Lung (tissue), 12 donors: ENCODE data around the gene BTBD8. TPM values are rescaled to one million over a fixed set of nuclear protein-coding genes. Genes with fewer than 3 reads are reported as not detected.

ENCODE experiments used
- ATAC-seq: fragments of 200-7000 bp; cut with Tn5 transposase; one replicate; pipeline ENCODE4 v1.9.1; 2020; ENCODE audit warnings: moderate number of reproducible peaks; ENCODE audit not compliant: insufficient read depth, low FRiP score
- DNase-seq, 3 donors: peaks; one replicate each; pipeline ENCODE4 v3.0.0-alpha.2; 2013 to 2017
- H3K27ac ChIP-seq, 2 donors: one replicate each; pipeline ENCODE4 v1.5.1; 2013; ENCODE audit warnings: mild to moderate bottlenecking in 2 of 2, moderate library complexity in 2 of 2, control low read depth in 1 of 2, inconsistent platforms in 1 of 2, low read depth in 1 of 2, low read length in 1 of 2
- H3K27me3 ChIP-seq, 3 donors: one replicate each; pipeline ENCODE4 v1.5.1; 2013; ENCODE audit warnings: low read length in 2 of 3; ENCODE audit not compliant: control insufficient read depth in 3 of 3, insufficient read depth in 3 of 3
- H3K36me3 ChIP-seq, 4 donors: one replicate each; pipeline ENCODE4 v1.5.1; 2013; ENCODE audit warnings: low read length in 4 of 4, mild to moderate bottlenecking in 1 of 4, moderate library complexity in 1 of 4; ENCODE audit not compliant: control insufficient read depth in 4 of 4, insufficient read depth in 4 of 4
- H3K4me1 ChIP-seq, 5 donors: one replicate each; pipeline ENCODE4 v1.5.1; 2013; ENCODE audit warnings: low read length in 5 of 5, mild to moderate bottlenecking in 2 of 5, moderate library complexity in 1 of 5; ENCODE audit not compliant: control insufficient read depth in 5 of 5, insufficient read depth in 5 of 5
- H3K4me3 ChIP-seq: one replicate; pipeline ENCODE4 v1.5.1; 2013; ENCODE audit warnings: mild to moderate bottlenecking, control low read depth, moderate library complexity
- H3K9ac ChIP-seq, 2 donors: one replicate each; pipeline ENCODE4 v1.5.1; 2013; ENCODE audit warnings: low read length in 2 of 2, control low read depth in 1 of 2; ENCODE audit not compliant: insufficient read depth in 1 of 2
- H3K9me3 ChIP-seq, 4 donors: one replicate each; pipeline ENCODE4 v1.5.1; 2013; ENCODE audit warnings: low read length in 3 of 4, mild to moderate bottlenecking in 1 of 4, moderate library complexity in 1 of 4; ENCODE audit not compliant: control insufficient read depth in 4 of 4, insufficient read depth in 3 of 4
- WGBS, 2 donors: extraction: QIAGEN DNeasy Blood & Tissue Kit; methylation state at CpG; one replicate each; pipeline ENCODE4 v1.1.7; 2013; 5-methylcytosine and 5-hydroxymethylcytosine counted together
- polyA plus RNA-seq, 2 donors: library from polyadenylated mRNA; stranded (reverse); fragments of 200-250 nt; gene quantifications; one replicate each; pipeline ENCODE4 v1.2.1, GENCODE V29; 2013
- total RNA-seq, 2 donors: library from RNA; depleted of rRNA in 1 of 2; stranded (reverse); fragments of >200 nt in 1 of 2; gene quantifications; one replicate each; pipeline ENCODE4 v1.2.1, GENCODE V29; 2014 to 2021
- TF ChIP-seq, protein P1 (sequence below): IDR thresholded peaks from 2 replicates; pipeline ENCODE4 v1.5.1; 2012; ENCODE audit warnings: mild to moderate bottlenecking; ENCODE audit errors: control extremely low read depth, extremely low read depth
- donor health status: control.
- donor health status: control.
- donor health status: Bipolar disorder and iron deficiency.
- donor health status: healthy.
- donor health status: DM: yes; HTN: yes; CAD: no.

Gene BTBD8
- total and polyA plus RNA-seq, 4 donors = 0.58 to 14.1 (median 2.1) TPM

DNA sequence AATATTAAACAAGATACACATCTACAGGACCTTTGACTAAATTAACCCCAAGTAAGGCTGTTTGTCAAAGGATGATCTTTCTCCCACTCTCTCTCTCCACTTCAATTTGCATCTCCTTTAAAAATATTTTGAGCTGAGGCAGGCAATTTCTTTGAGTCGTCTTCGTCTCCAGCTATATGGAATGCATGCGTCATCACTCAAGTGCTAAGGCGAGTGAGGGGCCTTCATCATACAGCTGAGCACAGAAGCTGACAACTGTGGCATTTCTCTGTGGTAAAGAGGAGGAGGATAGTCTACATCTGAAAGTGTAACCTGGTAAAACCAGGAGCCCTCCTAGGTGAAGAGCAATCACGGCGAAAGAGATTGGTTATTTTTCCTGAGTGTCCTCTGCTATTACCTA is 42.7 kb upstream of the BTBD8 start:
- TF ChIP-seq, protein P1, sequence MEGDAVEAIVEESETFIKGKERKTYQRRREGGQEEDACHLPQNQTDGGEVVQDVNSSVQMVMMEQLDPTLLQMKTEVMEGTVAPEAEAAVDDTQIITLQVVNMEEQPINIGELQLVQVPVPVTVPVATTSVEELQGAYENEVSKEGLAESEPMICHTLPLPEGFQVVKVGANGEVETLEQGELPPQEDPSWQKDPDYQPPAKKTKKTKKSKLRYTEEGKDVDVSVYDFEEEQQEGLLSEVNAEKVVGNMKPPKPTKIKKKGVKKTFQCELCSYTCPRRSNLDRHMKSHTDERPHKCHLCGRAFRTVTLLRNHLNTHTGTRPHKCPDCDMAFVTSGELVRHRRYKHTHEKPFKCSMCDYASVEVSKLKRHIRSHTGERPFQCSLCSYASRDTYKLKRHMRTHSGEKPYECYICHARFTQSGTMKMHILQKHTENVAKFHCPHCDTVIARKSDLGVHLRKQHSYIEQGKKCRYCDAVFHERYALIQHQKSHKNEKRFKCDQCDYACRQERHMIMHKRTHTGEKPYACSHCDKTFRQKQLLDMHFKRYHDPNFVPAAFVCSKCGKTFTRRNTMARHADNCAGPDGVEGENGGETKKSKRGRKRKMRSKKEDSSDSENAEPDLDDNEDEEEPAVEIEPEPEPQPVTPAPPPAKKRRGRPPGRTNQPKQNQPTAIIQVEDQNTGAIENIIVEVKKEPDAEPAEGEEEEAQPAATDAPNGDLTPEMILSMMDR = no peak
- H3K9me3 ChIP-seq = no peaks in the 10 kb centered on the region
- ATAC-seq (no peak), DNase-seq (peak; percentile 40 to 61 (median 51))
- no peaks in the 10 kb centered on the region for H3K27me3 ChIP-seq
- H3K4me3 ChIP-seq = no peak overlapping the region
- WGBS, 2 donors = 72 to 89% methylated on average over 6 of the region's 6 CpGs
- H3K36me3 ChIP-seq = no peaks in the 10 kb centered on the region
- H3K9ac ChIP-seq = no peak overlapping the region
- H3K4me1 ChIP-seq = peaks cover 0 to 8% (median 0%) of the 10 kb centered on the region in 5 donors
- H3K27ac ChIP-seq = no peak overlapping the region

DNA sequence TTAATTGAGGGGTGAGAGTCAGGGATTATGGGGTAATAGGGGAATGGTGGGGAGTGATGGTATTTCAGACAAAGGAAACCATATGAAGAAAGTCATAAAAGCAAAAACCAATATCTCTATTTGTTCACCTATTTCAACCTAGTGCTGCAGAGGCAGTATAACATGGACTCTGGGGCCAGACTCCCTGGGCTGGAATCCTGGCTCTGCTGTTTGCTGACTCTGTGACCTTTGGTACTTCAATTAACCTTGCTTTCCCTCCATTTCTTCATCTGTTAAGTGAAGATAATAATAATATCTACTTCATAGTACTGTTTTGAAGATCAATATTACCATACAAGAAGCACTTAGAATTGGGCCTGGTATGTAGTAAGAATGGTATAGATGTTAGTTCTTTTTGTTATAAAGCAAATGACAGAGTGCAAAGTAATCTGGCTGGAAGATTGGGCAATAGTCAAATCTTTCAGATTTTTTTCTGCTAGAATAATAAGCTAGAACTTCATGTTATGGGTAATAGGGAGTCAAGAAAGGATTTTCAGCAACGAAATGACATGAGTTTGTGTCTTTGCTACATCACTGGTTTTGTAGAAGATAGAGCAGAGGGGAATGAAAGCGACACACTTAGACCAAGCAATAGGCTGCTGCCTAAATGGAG is 41.3 kb upstream of the BTBD8 start:
- no peak overlapping the region for H3K4me3 ChIP-seq
- no peak overlapping the region for H3K9ac ChIP-seq
- DNase-seq = no peak
- H3K36me3 ChIP-seq = no peaks in the 10 kb centered on the region
- H3K27ac ChIP-seq = no peak overlapping the region
- WGBS, 2 donors = 90 to 94% methylated on average over 2 of the region's 2 CpGs
- TF ChIP-seq, protein P1 = no peak
- H3K4me1 ChIP-seq = peaks cover 0 to 8% (median 0%) of the 10 kb centered on the region in 5 donors
- H3K9me3 ChIP-seq = no peaks in the 10 kb centered on the region
- H3K27me3 ChIP-seq = no peaks in the 10 kb centered on the region
- no peak for ATAC-seq

DNA sequence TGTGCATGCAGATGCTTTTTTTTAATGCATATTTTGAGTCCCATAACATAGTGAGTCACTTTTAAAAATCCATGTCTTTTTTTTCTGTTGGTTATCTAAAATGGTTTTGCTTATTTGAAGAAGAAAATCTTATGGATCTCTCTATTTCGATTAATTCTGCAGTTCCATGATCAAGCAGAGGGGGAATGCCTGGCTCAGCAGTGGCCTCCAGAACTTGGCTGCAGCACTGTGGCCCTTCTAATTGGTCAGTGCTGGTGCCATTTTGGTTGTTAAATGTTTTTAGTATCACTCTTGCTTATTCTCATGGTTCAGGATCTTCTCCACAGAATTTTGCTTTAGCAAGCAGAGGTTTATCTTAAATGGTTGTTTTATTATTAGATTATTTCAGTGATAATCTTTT is 39.2 kb upstream of the BTBD8 start:
- H3K4me1 ChIP-seq = peaks cover 0 to 8% (median 0%) of the 10 kb centered on the region in 5 donors
- WGBS, 2 donors = 86 to 100% methylated on average over 1 of the region's 1 CpG
- no peak for ATAC-seq

More for the DNA sequence above, 39.2 kb upstream of the BTBD8 start:
- H3K9ac ChIP-seq = no peak overlapping the region
- H3K36me3 ChIP-seq = no peaks in the 10 kb centered on the region
- no peak for DNase-seq
- no peak overlapping the region for H3K27ac ChIP-seq
- no peak overlapping the region for H3K4me3 ChIP-seq
- no peaks in the 10 kb centered on the region for H3K27me3 ChIP-seq
- TF ChIP-seq, protein P1 = no peak
- no peaks in the 10 kb centered on the region for H3K9me3 ChIP-seq
